HG03469 (cell line): ENCODE results near the gene METTL9.
"Not testable (repeated sequence)": the region's sequence is repeated elsewhere in the genome, so short reads cannot be mapped to it uniquely, and the experiment has no call there.

Source experiments
- ATAC-seq: cut with Tn5 transposase; IDR thresholded peaks from one replicate; pipeline ENCODE4 v1.9.1; 2021; ENCODE audit warnings: mild to moderate bottlenecking, moderate library complexity, moderate number of reproducible peaks; ENCODE audit not compliant: unreplicated experiment

Gene METTL9

GRCh38 chr16:21573506-21573905 is 25.9 kb upstream of the METTL9 start:
- not testable (repeated sequence) for ATAC-seq

GRCh38 chr16:21574372-21574771 is 25.0 kb upstream of the METTL9 start:
- ATAC-seq = no peak

- not testable (repeated sequence) for ATAC-seq
Observed at GRCh38 chr16:21576323-21576722, 23.1 kb upstream of the METTL9 start.

GRCh38 chr16:21577487-21577886 is 21.9 kb upstream of the METTL9 start:
- ATAC-seq = not testable (repeated sequence)

- ATAC-seq = not testable (repeated sequence)
Observed at GRCh38 chr16:21578311-21578710, 21.1 kb upstream of the METTL9 start.

GRCh38 chr16:21580131-21580530 is 19.2 kb upstream of the METTL9 start:
- not testable (repeated sequence) for ATAC-seq

- ATAC-seq = no peak
Observed at GRCh38 chr16:21580807-21581206, 18.6 kb upstream of the METTL9 start.

GRCh38 chr16:21584817-21585216 is 14.6 kb upstream of the METTL9 start:
- no peak for ATAC-seq

GRCh38 chr16:21588593-21588992 is 10.8 kb upstream of the METTL9 start:
- ATAC-seq = not testable (repeated sequence)

GRCh38 chr16:21589551-21589950 is 9.8 kb upstream of the METTL9 start:
- no peak for ATAC-seq

GRCh38 chr16:21590287-21590686 is 9.1 kb upstream of the METTL9 start:
- ATAC-seq = no peak

GRCh38 chr16:21590796-21591195 is 8.6 kb upstream of the METTL9 start:
- ATAC-seq = no peak

- no peak for ATAC-seq
Observed at GRCh38 chr16:21592191-21592590, 7.2 kb upstream of the METTL9 start.

GRCh38 chr16:21593530-21594289 is 5.7 kb upstream of the METTL9 start:
- ATAC-seq = no peak

GRCh38 chr16:21597561-21598030 is 1.8 kb upstream of the METTL9 start:
- no peak for ATAC-seq

GRCh38 chr16:21598206-21598605 is 1.2 kb upstream of the METTL9 start:
- ATAC-seq = no peak

GRCh38 chr16:21598701-21599121 is 666 bp upstream of the METTL9 start:
- no peak for ATAC-seq

- ATAC-seq = no peak
Observed at GRCh38 chr16:21600031-21600773, 825 bp downstream of the METTL9 start.

GRCh38 chr16:21602785-21603184 is 3.4 kb downstream of the METTL9 start:
- no peak for ATAC-seq

GRCh38 chr16:21603928-21604327 is 4.6 kb downstream of the METTL9 start:
- ATAC-seq = no peak

- ATAC-seq = not testable (repeated sequence)
Observed at GRCh38 chr16:21605848-21606247, 6.5 kb downstream of the METTL9 start.
